Stimulated activated CD4-positive, alpha-beta T cell treated with anti-CD3 and anti-CD28 coated beads, Interleukin-15, amount 100 ng/mL, for 48 hours (primary cell): ENCODE results near the gene ATP5PD.
"Not testable (repeated sequence)": the region's sequence is repeated elsewhere in the genome, so short reads cannot be mapped to it uniquely, and the experiment has no call there.

Source experiments
- DNase-seq, 2 donors: peaks; one replicate each; pipeline ENCODE4 v3.0.0-alpha.2; 2020; ENCODE audit warnings: low read depth in 2 of 2

Gene ATP5PD

GRCh38 chr17:75077496-75078283 is 30.9 kb upstream of the ATP5PD start:
- peak in 1 of 2 donors; percentile 49 for DNase-seq

- no peak for DNase-seq
Measured at GRCh38 chr17:75077072-75077495, 30.3 kb upstream of the ATP5PD start.

- DNase-seq: no peak
Measured at GRCh38 chr17:75075597-75076336, 29.0 kb upstream of the ATP5PD start.

- DNase-seq: no peak
Measured at GRCh38 chr17:75074532-75074931, 27.8 kb upstream of the ATP5PD start.

- DNase-seq: no peak
Measured at GRCh38 chr17:75073618-75074047, 26.9 kb upstream of the ATP5PD start.

- not testable (repeated sequence) for DNase-seq
Measured at GRCh38 chr17:75072909-75073308, 26.1 kb upstream of the ATP5PD start.

GRCh38 chr17:75071478-75072271 is 24.9 kb upstream of the ATP5PD start:
- not testable (repeated sequence) for DNase-seq

- no peak for DNase-seq
Measured at GRCh38 chr17:75069783-75070182, 23.0 kb upstream of the ATP5PD start.

- no peak for DNase-seq
Measured at GRCh38 chr17:75068750-75069149, 22.0 kb upstream of the ATP5PD start.

- no peak for DNase-seq
Measured at GRCh38 chr17:75067856-75068255, 21.1 kb upstream of the ATP5PD start.

GRCh38 chr17:75065562-75066151 is 18.9 kb upstream of the ATP5PD start:
- no peak for DNase-seq

- no peak for DNase-seq
Measured at GRCh38 chr17:75064867-75065561, 18.2 kb upstream of the ATP5PD start.

GRCh38 chr17:75064460-75064859 is 17.7 kb upstream of the ATP5PD start:
- DNase-seq: no peak

GRCh38 chr17:75064040-75064439 is 17.3 kb upstream of the ATP5PD start:
- DNase-seq: no peak

GRCh38 chr17:75063626-75064025 is 16.9 kb upstream of the ATP5PD start:
- DNase-seq: no peak

GRCh38 chr17:75063201-75063600 is 16.4 kb upstream of the ATP5PD start:
- no peak for DNase-seq

- no peak for DNase-seq
Measured at GRCh38 chr17:75061618-75062017, 14.8 kb upstream of the ATP5PD start.

- DNase-seq: no peak
Measured at GRCh38 chr17:75061055-75061438, 14.3 kb upstream of the ATP5PD start.

- no peak for DNase-seq
Measured at GRCh38 chr17:75060434-75061054, 13.8 kb upstream of the ATP5PD start.
